Stimulated activated CD8-positive, alpha-beta memory T cell treated with anti-CD3 and anti-CD28 coated beads, Interleukin-4, amount 100 ng/mL, for 48 hours (primary cell): ENCODE results near the gene C1QTNF12.

Source experiments
- DNase-seq: peaks from one replicate; pipeline ENCODE4 v3.0.0-alpha.2; 2020

The C1QTNF12 gene

GRCh38 chr1:1281533-1282321 lies 35.2 kb upstream of the C1QTNF12 start:
- DNase-seq: peak; percentile 38

- DNase-seq: no peak
Measured at GRCh38 chr1:1280782-1281481, 34.4 kb upstream of the C1QTNF12 start.

DNA sequence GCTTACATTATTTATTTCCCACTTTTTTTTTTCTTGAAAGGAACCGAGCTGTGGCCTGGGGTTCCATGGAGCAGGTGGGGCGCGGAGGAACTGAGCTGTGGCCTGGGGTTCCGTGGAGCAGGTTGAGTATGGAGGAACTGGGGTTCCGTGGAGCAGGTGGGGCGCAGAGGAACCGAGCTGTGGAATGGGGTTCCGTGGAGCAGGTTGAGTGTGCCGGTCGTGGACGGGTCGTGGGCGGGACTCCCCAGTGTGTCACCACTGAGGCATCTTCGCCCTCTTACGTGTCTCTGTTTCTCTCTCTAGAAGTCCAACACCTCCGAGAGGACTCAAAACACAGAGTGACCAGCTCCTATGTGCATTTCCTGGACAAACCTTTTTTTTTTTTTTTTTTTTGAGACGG lies 32.5 kb upstream of the C1QTNF12 start:
- no peak for DNase-seq

- DNase-seq: no peak
Measured at GRCh38 chr1:1278620-1279019, 32.1 kb upstream of the C1QTNF12 start.

GRCh38 chr1:1275836-1276235 lies 29.3 kb upstream of the C1QTNF12 start:
- DNase-seq: no peak

DNA sequence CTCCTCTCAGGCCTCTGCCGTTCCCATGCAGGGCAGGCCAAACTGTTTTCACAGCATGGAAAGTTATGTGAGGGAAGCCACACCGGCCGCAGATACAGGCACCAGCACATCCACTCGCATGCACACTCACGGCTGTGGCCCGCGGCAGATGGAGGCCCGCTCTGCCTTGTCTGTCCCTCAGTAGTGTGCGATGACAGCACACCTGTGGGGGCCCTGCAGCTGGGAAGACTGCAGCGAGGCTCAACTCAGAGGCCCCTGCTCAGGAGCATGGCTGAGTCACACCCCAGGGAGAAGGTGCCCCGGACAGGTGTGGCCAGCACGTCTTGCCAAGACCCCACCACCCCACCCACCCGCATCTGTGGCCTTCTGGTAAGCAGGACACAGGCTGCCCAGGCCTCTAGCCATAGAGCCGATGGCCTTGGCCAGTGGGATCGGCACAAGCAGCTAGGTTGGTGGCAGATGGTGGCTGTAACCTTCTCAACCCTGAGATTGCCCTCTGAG lies 28.5 kb upstream of the C1QTNF12 start:
- DNase-seq: no peak

DNA sequence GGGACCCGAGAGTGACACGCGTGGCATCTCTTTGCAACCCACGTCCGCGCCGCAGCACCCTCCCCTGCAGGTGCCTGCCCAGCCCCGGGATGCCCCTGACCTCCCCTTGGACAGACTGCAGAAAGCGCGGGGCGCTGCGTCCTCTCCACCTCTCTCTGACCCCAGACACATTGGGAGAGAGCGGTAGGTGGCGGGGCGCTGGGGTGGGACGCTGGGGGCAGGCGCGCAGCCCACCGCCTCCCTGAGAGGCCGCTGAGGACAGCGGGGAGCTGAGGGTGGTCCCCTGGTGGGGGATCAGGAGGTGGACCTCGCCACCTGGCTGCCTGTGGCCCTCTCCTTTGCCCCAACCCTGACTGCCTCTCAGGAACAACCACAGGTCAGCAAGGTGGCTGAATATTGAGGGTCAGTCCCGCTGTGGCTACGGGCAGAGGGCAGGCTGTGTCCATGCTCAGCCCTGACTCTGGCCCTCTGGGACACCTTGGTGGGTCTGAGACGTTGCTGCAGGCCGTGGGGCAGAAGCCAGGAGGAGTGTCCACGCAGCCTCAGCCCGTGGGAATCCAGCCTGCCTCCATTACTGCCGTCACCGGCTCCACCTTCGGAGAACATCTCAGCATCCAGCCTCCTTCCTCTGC lies 27.9 kb upstream of the C1QTNF12 start:
- no peak for DNase-seq

GRCh38 chr1:1273512-1274298 lies 27.2 kb upstream of the C1QTNF12 start, which contains the start of gene UBE2J2:
Gene UBE2J2 (minus strand): TSS chr1:1273854. CDS start chr1:1267992, 5,862 bp downstream.
- peak; percentile 96 for DNase-seq

- no peak for DNase-seq
Measured at GRCh38 chr1:1273209-1273511, 26.6 kb upstream of the C1QTNF12 start.

DNA sequence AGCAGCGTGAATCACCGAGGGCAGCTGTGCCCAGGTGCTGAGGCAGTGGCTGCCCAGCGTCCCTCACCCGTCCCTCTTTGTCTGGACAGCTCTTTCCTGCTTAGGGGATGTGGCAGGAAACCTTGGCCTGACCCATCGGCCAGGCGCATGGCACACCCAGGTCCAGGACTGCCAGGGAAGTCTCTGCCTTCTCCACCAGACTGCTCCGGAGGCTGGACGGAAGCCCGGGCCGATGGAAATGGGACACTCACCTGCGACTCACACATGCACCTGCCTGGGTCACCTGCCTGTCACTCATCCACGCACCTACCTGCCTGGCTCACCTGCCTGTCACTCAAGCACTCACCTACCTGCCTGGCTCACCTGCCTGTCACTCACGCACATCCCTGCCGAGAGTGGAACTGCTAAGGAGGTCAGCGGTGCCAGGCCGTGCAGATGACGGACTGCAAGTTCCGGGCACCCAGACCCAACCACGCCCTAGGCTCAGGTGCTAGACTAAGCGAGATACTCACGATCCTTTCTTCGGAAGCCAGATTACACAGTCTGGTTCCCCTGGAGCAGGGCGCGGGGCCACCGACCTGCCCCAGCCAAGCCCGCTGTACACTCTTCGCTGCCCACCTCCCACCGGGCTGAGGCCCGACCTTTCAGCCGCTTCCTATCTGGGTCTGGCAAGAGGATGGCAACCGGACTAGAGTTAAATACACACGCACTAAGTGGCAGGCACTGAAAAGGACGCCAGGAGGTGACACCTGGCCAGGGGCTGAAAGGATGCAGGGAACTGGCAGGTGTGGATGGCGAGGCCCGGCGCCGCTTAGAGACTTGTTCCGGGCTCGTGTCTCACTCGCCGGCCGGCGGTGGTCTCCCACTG lies 26.1 kb upstream of the C1QTNF12 start:
- no peak for DNase-seq

GRCh38 chr1:1270813-1271212 lies 24.3 kb upstream of the C1QTNF12 start:
- DNase-seq: no peak

DNA sequence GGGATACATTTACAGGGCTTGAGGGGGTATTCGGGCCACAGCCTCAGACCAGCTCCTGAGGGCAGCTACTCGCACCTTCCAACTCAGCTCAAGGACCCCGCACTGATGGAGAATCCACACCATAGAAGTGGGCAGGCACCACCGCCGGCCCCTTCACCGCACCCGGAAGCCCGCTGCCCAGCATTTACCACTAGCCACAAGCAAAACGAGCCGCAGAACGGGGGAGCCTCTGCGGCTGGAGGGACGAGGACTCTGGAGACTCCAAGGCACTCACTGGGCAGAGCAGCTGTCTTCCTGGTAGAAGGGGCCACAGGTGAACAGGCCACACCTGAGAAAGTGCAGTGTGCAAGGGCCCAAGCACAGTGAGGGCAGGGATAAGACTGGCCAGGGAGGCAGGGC lies 21.8 kb upstream of the C1QTNF12 start:
- DNase-seq: no peak

DNA sequence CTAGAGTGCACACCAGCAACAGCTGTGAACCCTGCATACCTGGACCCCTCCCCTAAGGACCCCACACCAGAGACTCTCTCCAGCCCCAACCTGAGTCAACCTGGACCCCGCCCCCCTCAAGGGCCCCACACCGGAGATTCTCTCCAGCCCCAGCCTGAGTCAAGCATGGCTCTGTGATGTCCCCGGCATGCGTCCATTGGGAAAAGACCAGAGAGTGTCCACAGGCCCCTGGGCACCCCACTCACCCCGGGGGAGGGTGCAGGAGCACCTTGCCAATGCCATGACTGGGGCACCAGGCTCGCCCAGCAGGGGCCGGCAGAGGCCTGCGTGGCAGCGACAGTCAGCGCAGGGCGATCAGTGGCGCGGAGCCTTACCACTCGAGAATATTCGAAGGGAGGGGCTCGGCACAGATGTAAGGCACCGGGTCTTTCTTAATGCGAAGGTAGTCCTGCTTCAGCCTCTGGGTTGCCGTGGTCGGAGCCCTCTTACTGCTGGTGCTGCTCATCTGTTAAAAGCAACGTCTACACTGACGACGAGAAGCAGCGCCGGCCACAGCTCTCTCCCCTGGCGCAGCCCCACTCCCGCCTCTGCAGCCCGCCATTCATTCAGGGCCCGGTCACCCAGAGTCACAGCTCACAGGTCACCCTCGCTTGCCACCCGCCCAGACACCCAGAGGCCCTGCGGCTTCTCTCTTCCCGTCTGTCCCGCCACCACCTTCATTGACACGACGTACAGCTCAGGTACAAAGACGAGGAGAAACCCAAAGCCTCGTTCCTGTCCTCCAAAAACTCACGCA lies 21.2 kb upstream of the C1QTNF12 start:
- DNase-seq: no peak

- DNase-seq: peak; percentile 45
Measured at GRCh38 chr1:1264868-1265272, 18.3 kb upstream of the C1QTNF12 start.

DNA sequence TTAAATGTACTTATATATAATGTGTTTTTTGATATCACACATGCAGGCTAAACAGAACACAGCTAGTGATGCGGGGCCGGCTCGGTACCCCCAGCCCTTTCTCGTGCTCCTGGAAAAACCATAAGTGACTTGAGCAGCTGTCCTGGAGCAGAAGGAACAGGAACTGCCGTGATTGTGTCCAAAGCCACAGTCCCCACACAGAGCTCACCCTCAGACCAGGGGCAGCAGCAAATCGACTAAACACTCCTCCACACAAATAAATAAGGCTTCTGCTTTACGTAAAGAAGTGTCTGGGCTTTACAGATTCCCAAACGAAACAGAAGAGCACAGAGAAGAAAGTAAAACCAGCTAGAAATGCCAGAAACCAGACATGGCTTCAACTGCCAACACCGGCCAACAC lies 17.5 kb upstream of the C1QTNF12 start:
- DNase-seq: no peak

DNA sequence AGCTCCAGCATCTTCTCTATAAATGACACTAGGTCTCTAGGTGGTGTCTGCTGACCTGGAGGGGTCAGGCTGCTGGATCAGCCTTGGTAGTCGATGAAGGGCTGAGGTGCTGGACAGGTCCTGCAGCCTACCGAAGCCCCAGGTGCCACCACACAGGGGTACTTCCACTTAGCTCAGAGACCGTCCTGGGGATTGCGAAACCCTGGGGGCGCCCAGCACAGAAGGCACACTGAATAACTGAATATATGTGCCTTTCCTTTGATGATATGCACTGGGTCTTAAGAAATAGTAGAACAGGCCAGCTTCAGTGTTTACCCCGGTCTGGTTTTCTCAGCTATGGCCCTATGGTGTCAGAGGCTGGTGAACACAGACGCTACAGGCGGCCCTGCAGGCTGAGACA lies 16.2 kb upstream of the C1QTNF12 start:
- DNase-seq: no peak

GRCh38 chr1:1262071-1262470 lies 15.5 kb upstream of the C1QTNF12 start:
- DNase-seq: no peak

- DNase-seq: no peak
Measured at GRCh38 chr1:1260843-1261560, 14.5 kb upstream of the C1QTNF12 start.

DNA sequence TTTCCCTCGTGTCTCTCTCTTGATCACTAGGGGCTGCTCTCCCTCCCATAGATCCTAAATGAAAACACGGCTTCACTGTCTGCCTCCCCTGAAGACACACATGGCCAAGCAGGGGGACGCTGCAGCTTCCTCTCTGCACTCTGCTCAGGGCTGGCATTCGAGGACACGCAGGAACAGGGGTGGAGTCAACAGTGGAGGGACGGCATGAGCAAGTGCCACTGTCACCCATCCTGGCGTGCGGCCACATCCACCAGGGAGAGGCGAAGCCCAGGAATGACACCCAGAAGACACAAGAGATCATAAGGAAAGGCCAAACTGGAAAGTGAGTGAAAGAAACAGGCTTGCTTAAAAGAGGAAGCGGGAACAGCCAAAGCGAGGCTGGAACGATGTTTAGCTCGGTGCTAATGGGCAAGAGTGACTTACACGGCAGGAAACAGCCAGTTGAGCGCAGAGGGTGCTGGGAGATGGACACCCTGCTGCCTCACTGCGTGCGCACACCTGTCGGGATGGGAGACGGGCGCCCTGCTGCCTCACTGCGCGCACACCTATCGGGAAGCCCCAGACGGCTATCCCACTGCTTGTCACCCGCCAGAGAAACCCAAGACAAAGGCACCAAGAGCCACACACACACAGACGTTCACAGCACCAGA lies 13.6 kb upstream of the C1QTNF12 start:
- DNase-seq: no peak

DNA sequence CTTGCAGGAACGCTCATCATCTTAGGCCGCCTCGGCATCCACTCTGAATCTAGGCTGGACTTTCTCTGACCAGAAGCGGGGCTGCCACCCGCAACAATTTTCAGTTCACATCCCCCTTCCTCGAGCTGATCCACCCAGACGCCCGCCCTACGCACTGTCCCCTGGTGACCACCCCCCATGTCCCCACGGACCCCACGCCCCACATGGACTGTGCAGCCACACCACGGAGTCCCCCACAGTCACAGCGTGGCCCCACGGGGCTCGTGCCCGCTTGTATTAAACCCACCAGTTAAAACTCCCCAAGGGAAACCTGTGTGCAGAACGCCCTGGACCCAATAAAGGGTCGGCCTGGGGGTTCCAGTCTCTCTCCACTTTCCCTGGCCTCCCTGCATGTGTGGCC lies 13.0 kb upstream of the C1QTNF12 start:
- no peak for DNase-seq
